GM12878 (cell line): ENCODE data around the gene ABCA13. TPM values are rescaled to one million over a fixed set of nuclear protein-coding genes. Genes with fewer than 3 reads are reported as not detected.

ENCODE experiments used
- ATAC-seq: fragments of 200-7000 bp; cut with Tn5 transposase; 3 replicates; pipeline ENCODE4 v1.9.1; 2020; ENCODE audit warnings: mild to moderate bottlenecking, moderate library complexity
- BruUV-seq: library from RNA; stranded (reverse); fragments of 400-500 nt; replicated peaks from 2 replicates; lab custom pipeline; 2021; lab: Mats Ljungman, UMichigan
- CTCF ChIA-PET: fragments of 300-600 bp; sonication (Branson Sonifier 250); formaldehyde crosslinking; extraction: SDS; loops from one replicate; lab custom pipeline; 2021; ENCODE audit warnings: inconsistent platforms; lab: Yijun Ruan, JAX
- POLR2A ChIA-PET: fragments of 350-600 bp; formaldehyde crosslinking; extraction: SDS; loops from one replicate; lab custom pipeline; 2021; ENCODE audit warnings: inconsistent platforms; lab: Charles Lee
- RAD21 ChIA-PET: fragments of 300-600 bp; sonication (Branson Sonifier 250); formaldehyde crosslinking; loops from one replicate; lab custom pipeline; 2023; ENCODE audit warnings: antibody characterized with exemption; ENCODE audit not compliant: unreplicated experiment; lab: Charles Lee
- SMC1A ChIA-PET: fragments of 300-600 bp; sonication (Branson Sonifier 250); formaldehyde crosslinking; loops from one replicate; lab custom pipeline; 2023; ENCODE audit not compliant: unreplicated experiment, uncharacterized antibody; lab: Charles Lee
- DNase-seq: peaks from one replicate; pipeline ENCODE4 v3.0.0-alpha.2; 2011; ENCODE audit warnings: low read depth, low spot score
- FAIRE-seq: peaks from 3 replicates; lab custom pipeline; 2011; peaks lifted over from hg19 to GRCh38; lab: Jason Lieb, UNC
- H2AFZ ChIP-seq: 2 replicates; pipeline ENCODE4 v1.6.0; 2011; ENCODE audit warnings: low read depth, low read length, control low read depth; ENCODE audit not compliant: control insufficient read depth
- H3K27ac ChIP-seq: 2 replicates; pipeline ENCODE4 v1.5.1; 2011; ENCODE audit warnings: control low read depth; ENCODE audit not compliant: control insufficient read depth, insufficient read depth
- H3K27me3 ChIP-seq, 2 experiments: replicated peaks in 1 of 2; 2 replicates each; pipeline versions ENCODE4 v1.6.0 to v1.6.1; 2011; ENCODE audit warnings: low read length in 1 of 2; ENCODE audit not compliant: control insufficient read depth in 2 of 2, insufficient read depth in 2 of 2
- H3K36me3 ChIP-seq, 2 experiments: 2 replicates each; pipeline ENCODE4 v1.5.1; 2011; ENCODE audit warnings: low read length in 1 of 2; ENCODE audit not compliant: control insufficient read depth in 2 of 2, insufficient read depth in 2 of 2
- H3K4me1 ChIP-seq: 2 replicates; pipeline ENCODE4 v1.6.1; 2011; ENCODE audit warnings: mild to moderate bottlenecking, low read length, moderate library complexity, mixed read lengths; ENCODE audit not compliant: control insufficient read depth, insufficient read depth
- H3K4me2 ChIP-seq: 2 replicates; pipeline ENCODE4 v1.6.0; 2011; ENCODE audit warnings: control low read depth; ENCODE audit not compliant: control insufficient read depth, insufficient read depth
- H3K4me3 ChIP-seq: fragments of 200-600 bp; sonication (generic); 2 replicates; pipeline ENCODE4 v1.5.1; 2016
- H3K79me2 ChIP-seq: 2 replicates; pipeline ENCODE4 v1.6.0; 2011; ENCODE audit warnings: low read length; ENCODE audit not compliant: control insufficient read depth, insufficient read depth
- H3K9ac ChIP-seq: 2 replicates; pipeline ENCODE4 v1.8.0; 2011; ENCODE audit warnings: low read length, control low read depth, mixed read lengths; ENCODE audit not compliant: control insufficient read depth, insufficient read depth
- H3K9me3 ChIP-seq: replicated peaks from 3 replicates; pipeline ENCODE4 v1.5.1; 2011; ENCODE audit warnings: mild to moderate bottlenecking, low read length; ENCODE audit not compliant: control insufficient read depth, insufficient read depth
- H4K20me1 ChIP-seq: 2 replicates; pipeline ENCODE4 v1.6.0; 2011; ENCODE audit not compliant: control insufficient read depth, insufficient read depth
- CHD1 ChIP-seq: IDR thresholded peaks from 2 replicates; pipeline ENCODE4 v1.6.1; 2012; ENCODE audit warnings: low read depth, low read length, improper control_type of control experiment
- E2F8 ChIP-seq: fragments of 450-650 bp; IDR thresholded peaks from 2 replicates; pipeline ENCODE4 v1.6.1; 2018; ENCODE audit warnings: mild to moderate bottlenecking, low read depth, moderate library complexity; ENCODE audit not compliant: partially characterized antibody
- E4F1 ChIP-seq: fragments of 450-650 bp; IDR thresholded peaks from 2 replicates; pipeline ENCODE4 v1.6.1; 2018; ENCODE audit warnings: borderline replicate concordance, mild to moderate bottlenecking; ENCODE audit not compliant: partially characterized antibody
- EED ChIP-seq: sonication (generic); IDR thresholded peaks from 2 replicates; pipeline ENCODE4 v1.6.1; 2016; ENCODE audit warnings: antibody characterized with exemption, low read depth
- IRF4 ChIP-seq: IDR thresholded peaks from 2 replicates; pipeline ENCODE4 v1.6.1; 2011; ENCODE audit warnings: low read depth, low read length
- RCOR1 ChIP-seq: conservative IDR thresholded peaks from 2 replicates; pipeline ENCODE4 v1.6.1; 2012; ENCODE audit warnings: low read depth, low read length, improper control_type of control experiment
- TCF3 ChIP-seq: IDR thresholded peaks from 2 replicates; pipeline ENCODE4 v1.6.1; 2012; ENCODE audit warnings: low read depth, mild to moderate bottlenecking, low read length, borderline replicate concordance; ENCODE audit not compliant: insufficient read depth
- ZBTB33 ChIP-seq: fragments of 450-650 bp; IDR thresholded peaks from 2 replicates; pipeline ENCODE4 v1.6.1; 2017; ENCODE audit warnings: mild to moderate bottlenecking
- ZZZ3 ChIP-seq: IDR thresholded peaks from 2 replicates; pipeline ENCODE4 v1.6.1; 2011; ENCODE audit warnings: low read depth; ENCODE audit not compliant: control insufficient read depth, insufficient read length
- WGBS: methylation state at CpG from one replicate; pipeline ENCODE4 v1.1.6; 2016; ENCODE audit warnings: low lambda C conversion rate; ENCODE audit not compliant: insufficient replicate concordance, insufficient coverage; ENCODE audit errors: missing lambda C conversion rate; 5-methylcytosine and 5-hydroxymethylcytosine counted together
- in situ Hi-C: fragments of 300-500 bp; cut with MboI; formaldehyde crosslinking; loops from 9 replicates; pipeline ENCODE4 v1.14.3; 2018; ENCODE audit warnings: mixed read lengths
- intact Hi-C: fragments of 100-400 bp; cut with micrococcal nuclease; formaldehyde crosslinking; loops from one replicate; pipeline ENCODE4 v1.14.2; 2022; ENCODE audit not compliant: unreplicated experiment
- polyA plus RNA-seq, 11 experiments: library from polyadenylated mRNA; depleted of rRNA in 4 of 11; unstranded in 6 of 11; stranded (reverse) in 5 of 11; fragments of >200 nt; fragmentation: Nextera tagmentation in 4 of 11; fragmentation: Illumina TruSeq in 1 of 11; extraction: Ambion mirVana in 4 of 11; extraction: Trizol in 1 of 11; gene quantifications; 1 replicate in 1 of 11; 2 replicates in 10 of 11; pipeline versions ENCODE4 v1.2.1 to v1.2.3, GENCODE V29; 2011 to 2016; ENCODE audit warnings: inconsistent platforms in 2 of 11, missing spikeins in 2 of 11, low read depth in 1 of 11
- total RNA-seq, 4 experiments: library from RNA; depleted of rRNA in 3 of 4; stranded (reverse); fragments of >200 nt in 3 of 4; fragmentation: Illumina TruSeq in 1 of 4; extraction: Trizol in 1 of 4; gene quantifications; 2 replicates each; pipeline versions ENCODE4 v1.2.1 to v1.2.3, GENCODE V29; 2013 to 2021
- TF ChIP-seq, protein P1 (sequence below): fragments of 450-650 bp; IDR thresholded peaks from 2 replicates; pipeline ENCODE4 v1.6.1; 2017; ENCODE audit warnings: mild to moderate bottlenecking, low read depth, inconsistent platforms; ENCODE audit not compliant: poor library complexity, severe bottlenecking
- TF ChIP-seq, protein P2 (sequence below): fragments of 150-350 bp; IDR thresholded peaks from 2 replicates; pipeline ENCODE4 v1.6.1; 2014; ENCODE audit warnings: mild to moderate bottlenecking, low read depth, low read length

Gene ABCA13
- total and polyA plus RNA-seq, 10 of the 15 experiments (the other 5 are each of a cell fraction or from before 2014, with no cell fraction given): under 0.01 to 0.98 (median 0.04) TPM; not detected in 2

GRCh38 chr7:48665353-48666135 is 494.3 kb downstream of the ABCA13 start:
- WGBS: 13% methylated on average over 4 of the region's 4 CpGs
- Histone ChIP-seq H3K27me3 (no peaks in the 10 kb centered on the region), H3K4me1 (no peaks in the 10 kb centered on the region), H3K36me3 (no peaks in the 10 kb centered on the region), H3K9ac (no peak overlapping the region), H3K79me2 (no peaks in the 10 kb centered on the region), H3K4me3 (no peak overlapping the region), H3K27ac (no peak overlapping the region), H3K9me3 (no peaks in the 10 kb centered on the region), H2AFZ (no peak overlapping the region), H4K20me1 (no peaks in the 10 kb centered on the region), H3K4me2 (no peak overlapping the region)
- CTCF ChIA-PET: no interaction called here
- ATAC-seq (no peak), FAIRE-seq (no peak), DNase-seq (no peak)
- intact Hi-C loops (no loop called here), in situ Hi-C loops (no loop called here)
- no TSS peak for BruUV-seq
- RAD21 ChIA-PET: no interaction called here
- SMC1A ChIA-PET: interaction anchor here (0.6 to 1.3 kb wide), 2 partner anchors 14 to 39 kb away, joined by 3 read pairs; no protein-coding TSS in a partner anchor
- POLR2A ChIA-PET: no interaction called here
- no peak for TF ChIP-seq ZZZ3
- TF ChIP-seq E4F1: no peak
- TF ChIP-seq CHD1: no peak
- no peak for TF ChIP-seq IRF4
- TF ChIP-seq E2F8: no peak
- no peak for TF ChIP-seq TCF3
- no peak for TF ChIP-seq RCOR1
- TF ChIP-seq, protein P1, sequence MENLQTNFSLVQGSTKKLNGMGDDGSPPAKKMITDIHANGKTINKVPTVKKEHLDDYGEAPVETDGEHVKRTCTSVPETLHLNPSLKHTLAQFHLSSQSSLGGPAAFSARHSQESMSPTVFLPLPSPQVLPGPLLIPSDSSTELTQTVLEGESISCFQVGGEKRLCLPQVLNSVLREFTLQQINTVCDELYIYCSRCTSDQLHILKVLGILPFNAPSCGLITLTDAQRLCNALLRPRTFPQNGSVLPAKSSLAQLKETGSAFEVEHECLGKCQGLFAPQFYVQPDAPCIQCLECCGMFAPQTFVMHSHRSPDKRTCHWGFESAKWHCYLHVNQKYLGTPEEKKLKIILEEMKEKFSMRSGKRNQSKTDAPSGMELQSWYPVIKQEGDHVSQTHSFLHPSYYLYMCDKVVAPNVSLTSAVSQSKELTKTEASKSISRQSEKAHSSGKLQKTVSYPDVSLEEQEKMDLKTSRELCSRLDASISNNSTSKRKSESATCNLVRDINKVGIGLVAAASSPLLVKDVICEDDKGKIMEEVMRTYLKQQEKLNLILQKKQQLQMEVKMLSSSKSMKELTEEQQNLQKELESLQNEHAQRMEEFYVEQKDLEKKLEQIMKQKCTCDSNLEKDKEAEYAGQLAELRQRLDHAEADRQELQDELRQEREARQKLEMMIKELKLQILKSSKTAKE: no peak
- TF ChIP-seq EED: no peak
- no peak for TF ChIP-seq ZBTB33
- TF ChIP-seq, protein P2, sequence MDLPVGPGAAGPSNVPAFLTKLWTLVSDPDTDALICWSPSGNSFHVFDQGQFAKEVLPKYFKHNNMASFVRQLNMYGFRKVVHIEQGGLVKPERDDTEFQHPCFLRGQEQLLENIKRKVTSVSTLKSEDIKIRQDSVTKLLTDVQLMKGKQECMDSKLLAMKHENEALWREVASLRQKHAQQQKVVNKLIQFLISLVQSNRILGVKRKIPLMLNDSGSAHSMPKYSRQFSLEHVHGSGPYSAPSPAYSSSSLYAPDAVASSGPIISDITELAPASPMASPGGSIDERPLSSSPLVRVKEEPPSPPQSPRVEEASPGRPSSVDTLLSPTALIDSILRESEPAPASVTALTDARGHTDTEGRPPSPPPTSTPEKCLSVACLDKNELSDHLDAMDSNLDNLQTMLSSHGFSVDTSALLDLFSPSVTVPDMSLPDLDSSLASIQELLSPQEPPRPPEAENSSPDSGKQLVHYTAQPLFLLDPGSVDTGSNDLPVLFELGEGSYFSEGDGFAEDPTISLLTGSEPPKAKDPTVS: no peak
